Umbilical cord (tissue), 2 donors: Measurements from ENCODE around the gene S100A8. TPM values are rescaled to one million over a fixed set of nuclear protein-coding genes. Genes with fewer than 3 reads are reported as not detected.
"Not testable (repeated sequence)": the region's sequence is repeated elsewhere in the genome, so short reads cannot be mapped to it uniquely, and the experiment has no call there.

ENCODE experiments used
- DNase-seq: peaks from one replicate; pipeline ENCODE4 v3.0.0-alpha.2; 2015; ENCODE audit warnings: low spot score
- total RNA-seq: library from RNA; depleted of rRNA; stranded (reverse); fragments of >200 nt; gene quantifications from one replicate; pipeline ENCODE4 v1.2.3, GENCODE V29; 2014; ENCODE audit warnings: low replicate concordance; ENCODE audit not compliant: insufficient read depth

The S100A8 gene
- total RNA-seq, 1 donor from 2014 or later = 16.6 TPM

DNA sequence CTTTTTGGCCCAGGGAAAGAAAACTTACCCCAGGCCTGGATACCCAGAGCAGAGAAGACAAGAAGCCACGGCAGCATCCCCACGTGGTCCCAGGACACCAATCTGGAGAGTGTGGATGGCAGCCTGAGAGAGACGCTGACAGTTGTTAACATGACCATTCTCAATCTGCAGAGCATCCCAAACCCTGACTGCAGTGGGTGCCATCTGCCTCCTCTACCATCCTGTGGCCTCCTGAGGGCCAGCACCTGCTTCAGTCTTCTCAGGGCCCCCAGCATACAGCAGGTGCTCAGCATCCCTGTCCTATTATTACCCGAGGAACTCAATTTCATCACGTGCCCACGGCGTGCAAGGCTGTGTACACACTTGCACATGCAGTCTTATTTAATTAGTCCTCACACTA lies 43.0 kb downstream of the S100A8 start:
- DNase-seq = no peak

DNA sequence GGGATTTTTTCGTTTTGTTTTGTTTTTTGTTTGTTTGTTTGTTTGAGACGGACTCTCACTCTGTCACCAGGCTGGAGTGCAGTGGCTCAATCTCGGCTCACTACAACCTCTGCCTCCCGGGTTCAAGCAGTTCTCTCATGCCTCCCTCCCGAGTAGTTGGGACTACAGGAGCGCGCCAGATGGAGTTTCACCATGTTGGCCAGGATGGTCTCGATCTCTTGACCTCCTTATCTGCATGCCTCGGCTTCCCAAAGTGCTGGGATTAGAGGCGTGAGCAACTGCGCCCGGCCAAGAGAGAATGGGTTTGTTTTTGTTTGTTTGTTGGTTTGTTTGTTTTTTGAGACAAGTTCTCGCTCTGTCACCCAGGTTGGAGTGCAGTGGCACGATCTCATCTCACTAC lies 43.8 kb downstream of the S100A8 start:
- DNase-seq = not testable (repeated sequence)

- no peak for DNase-seq
Measured at GRCh38 chr1:153346077-153346723, 44.7 kb downstream of the S100A8 start.

GRCh38 chr1:153345187-153346076 lies 45.4 kb downstream of the S100A8 start:
- no peak for DNase-seq

GRCh38 chr1:153344718-153345025 lies 46.2 kb downstream of the S100A8 start:
- DNase-seq = no peak

DNA sequence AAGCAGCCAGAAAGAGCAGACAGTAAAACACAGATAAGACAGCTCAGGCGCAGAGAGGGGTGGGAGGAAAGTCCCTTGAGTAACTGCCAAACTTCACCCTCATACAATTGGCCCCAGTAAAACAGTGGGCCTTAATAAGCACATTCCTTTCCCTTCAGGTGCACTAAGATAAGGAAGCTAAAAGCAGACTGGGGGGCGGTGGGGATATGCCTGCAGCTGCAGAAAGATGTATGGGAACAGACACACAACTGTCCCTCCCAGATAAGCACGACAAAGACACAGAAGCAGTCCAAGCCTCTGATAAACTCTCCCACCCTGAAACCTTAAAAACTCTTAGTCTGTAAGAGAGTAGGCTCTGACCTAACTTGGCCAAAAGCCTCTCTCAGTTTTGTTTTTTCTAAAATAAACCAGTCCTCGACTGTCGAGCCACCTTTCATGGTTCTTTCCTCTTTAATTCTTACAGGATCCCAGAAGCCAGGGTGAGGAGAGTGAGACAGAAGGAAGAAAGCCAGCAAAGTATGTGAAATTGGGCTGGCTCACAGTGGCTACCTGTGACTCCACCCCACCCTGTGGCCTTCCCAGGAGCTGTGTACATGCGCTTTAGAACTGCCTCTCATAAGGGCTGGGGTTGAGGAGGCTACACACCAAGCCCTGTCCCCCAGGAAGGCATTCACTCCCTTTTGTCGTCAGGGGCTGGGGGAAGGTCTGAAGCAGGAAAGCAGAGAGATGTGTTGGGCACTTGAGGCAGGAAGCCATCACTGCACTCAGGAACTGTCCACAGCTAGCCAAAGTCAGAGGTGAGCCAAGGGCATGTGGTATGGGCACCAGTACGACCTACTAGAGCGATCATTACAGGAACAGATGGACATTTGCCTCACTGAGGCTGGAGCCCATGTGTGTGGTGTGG lies 46.8 kb downstream of the S100A8 start:
- peak; percentile 22 for DNase-seq

- no peak for DNase-seq
Measured at GRCh38 chr1:153343040-153343681, 47.7 kb downstream of the S100A8 start.

DNA sequence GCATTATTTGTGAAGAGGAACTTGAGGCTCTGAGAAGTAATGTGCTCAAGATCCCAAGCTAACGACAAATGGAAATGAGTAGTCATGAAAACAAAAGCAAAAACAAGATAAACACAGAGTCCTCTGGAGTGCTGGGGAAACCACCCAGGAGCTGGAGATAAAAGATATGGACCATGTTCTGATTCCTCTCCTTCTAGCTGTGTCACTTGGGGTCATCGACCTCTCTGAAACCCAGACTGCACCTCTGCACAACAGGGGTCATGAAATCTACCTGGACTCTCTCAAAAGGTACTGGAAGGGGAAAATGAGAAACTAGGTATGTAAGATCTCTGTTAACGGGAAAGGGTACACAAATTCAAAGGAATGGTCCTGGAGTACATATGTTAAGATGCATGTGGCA lies 48.7 kb downstream of the S100A8 start:
- no peak for DNase-seq

- no peak for DNase-seq
Measured at GRCh38 chr1:153341431-153341934, 49.4 kb downstream of the S100A8 start.

DNA sequence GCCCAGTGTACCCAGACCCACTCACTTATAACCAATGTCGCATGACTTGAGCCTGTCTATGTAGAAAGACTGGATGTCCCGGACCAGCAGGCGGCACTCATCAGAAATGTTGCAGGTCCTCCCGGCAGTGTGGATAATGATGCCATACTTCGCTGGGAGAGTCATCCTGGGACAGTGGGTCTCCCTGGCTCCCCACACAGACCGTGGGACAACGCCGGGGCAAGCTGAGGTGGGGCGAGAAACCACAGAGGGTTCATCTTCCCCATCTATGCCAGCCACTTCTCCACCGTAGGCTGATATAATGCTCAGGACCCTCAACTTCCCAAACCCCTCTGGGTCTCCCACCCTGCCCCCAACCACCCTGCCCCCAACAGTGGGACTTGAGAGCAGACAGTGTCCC lies 50.5 kb downstream of the S100A8 start:
- no peak for DNase-seq

Other genes starting within 250 kb of the S100A8 start
- 11.3 TPM for gene SPRR2G, start 240.2 kb downstream of the S100A8 start, total RNA-seq
- gene LELP1, start 187.6 kb downstream of the S100A8 start, total RNA-seq = not detected
- 8.2 TPM for gene PRR9, start 173.5 kb downstream of the S100A8 start, total RNA-seq
- not detected for gene LORICRIN, start 131.4 kb downstream of the S100A8 start, total RNA-seq
- not detected for gene PGLYRP3, start 78.1 kb downstream of the S100A8 start, total RNA-seq
- gene PGLYRP4, start 42.2 kb downstream of the S100A8 start, total RNA-seq = 0.48 TPM
- gene S100A9, start 33.2 kb downstream of the S100A8 start, total RNA-seq = 224 TPM
- gene S100A12, start 15.5 kb downstream of the S100A8 start, total RNA-seq = not detected
- 2.9 TPM for gene S100A7A, start 25.4 kb upstream of the S100A8 start, total RNA-seq
- not detected for gene S100A7, start 69.6 kb upstream of the S100A8 start, total RNA-seq
- 216 TPM for gene S100A6, start 144.9 kb upstream of the S100A8 start, total RNA-seq
- not detected for gene S100A5, start 149.9 kb upstream of the S100A8 start, total RNA-seq
- gene S100A4, start 154.7 kb upstream of the S100A8 start, total RNA-seq = 122 TPM
- not detected for gene S100A3, start 158.2 kb upstream of the S100A8 start, total RNA-seq
- 20.7 TPM for gene S100A2, start 174.8 kb upstream of the S100A8 start, total RNA-seq
- gene S100A16, start 222.1 kb upstream of the S100A8 start, total RNA-seq = 40.0 TPM
- gene S100A14, start 225.3 kb upstream of the S100A8 start, total RNA-seq = 29.6 TPM
- 26.5 TPM for gene S100A13, start 236.4 kb upstream of the S100A8 start, total RNA-seq
- 0.24 TPM for gene S100A1, start 237.4 kb upstream of the S100A8 start, total RNA-seq
- gene CHTOP, start 243.0 kb upstream of the S100A8 start, total RNA-seq = 30.6 TPM